HepG2 (cell line): ENCODE data around the gene CEACAM18. TPM values are rescaled to one million over a fixed set of nuclear protein-coding genes. Genes with fewer than 3 reads are reported as not detected.

ENCODE experiments used
- ATAC-seq: fragments of 200-7000 bp; cut with Tn5 transposase; 3 replicates; pipeline ENCODE4 v1.9.1; 2020; ENCODE audit warnings: mild to moderate bottlenecking, moderate library complexity
- BruUV-seq: library from RNA; stranded (reverse); fragments of 400-500 nt; replicated peaks from 2 replicates; lab custom pipeline; 2021; lab: Mats Ljungman, UMichigan
- CTCF ChIA-PET: fragments of 300-600 bp; formaldehyde crosslinking; extraction: SDS; loops from one replicate; lab custom pipeline; 2021; ENCODE audit warnings: low total read pairs, inconsistent platforms, low intra/inter-chr PET ratio; lab: Yijun Ruan, JAX
- POLR2A ChIA-PET: fragments of 350-600 bp; sonication (Branson Sonifier 250); formaldehyde crosslinking; loops from one replicate; lab custom pipeline; 2020; ENCODE audit warnings: antibody characterized with exemption, inconsistent platforms; lab: Yijun Ruan, JAX
- DNase-seq: peaks from one replicate; pipeline ENCODE4 v3.0.0-alpha.2; 2015; ENCODE audit warnings: low spot score
- FAIRE-seq: peaks from 3 replicates; lab custom pipeline; 2011; peaks lifted over from hg19 to GRCh38; lab: Jason Lieb, UNC
- H2AFZ ChIP-seq: one replicate; pipeline ENCODE4 v1.6.1; 2011; ENCODE audit warnings: low read length, inconsistent platforms
- H3K27ac ChIP-seq: fragments of 300-600 bp; 3 replicates; pipeline ENCODE4 v1.8.0; 2011; ENCODE audit warnings: mixed run types, mild to moderate bottlenecking, mixed read lengths, low read length, inconsistent platforms; ENCODE audit not compliant: insufficient read depth; ENCODE audit errors: extremely low read length
- H3K27me3 ChIP-seq, 2 experiments: fragments of 200-600 bp in 1 of 2; 2 replicates in 1 of 2; 3 replicates in 1 of 2; pipeline versions ENCODE4 v1.6.0 to v1.8.0; 2011; ENCODE audit warnings: low read length in 2 of 2, mild to moderate bottlenecking in 2 of 2, moderate library complexity in 2 of 2, inconsistent platforms in 1 of 2; ENCODE audit not compliant: insufficient read depth in 2 of 2, control insufficient read depth in 1 of 2
- H3K36me3 ChIP-seq, 2 experiments: fragments of 200-600 bp in 1 of 2; replicated peaks in 1 of 2; 2 replicates in 1 of 2; 3 replicates in 1 of 2; pipeline versions ENCODE4 v1.5.1 to v1.8.0; 2011; ENCODE audit warnings: low read length in 2 of 2, inconsistent platforms in 1 of 2; ENCODE audit not compliant: insufficient read depth in 2 of 2, control insufficient read depth in 1 of 2
- H3K4me1 ChIP-seq: 2 replicates; pipeline ENCODE4 v1.5.1; 2012; ENCODE audit warnings: low read length, inconsistent platforms; ENCODE audit not compliant: insufficient read depth
- H3K4me2 ChIP-seq: 2 replicates; pipeline ENCODE4 v1.6.0; 2011; ENCODE audit warnings: low read depth, low read length, inconsistent platforms
- H3K4me3 ChIP-seq, 3 experiments: fragments of 200-600 bp in 1 of 3; sonication (generic), shearing (Covaris generic) in 1 of 3; replicated peaks in 1 of 3; 2 replicates each; pipeline ENCODE4 v1.5.1; 2011 to 2016; ENCODE audit warnings: low read length in 3 of 3, inconsistent platforms in 2 of 3, low read depth in 2 of 3, mild to moderate bottlenecking in 2 of 3, control low read depth in 1 of 3, mixed read lengths in 1 of 3; ENCODE audit not compliant: insufficient read depth in 1 of 3
- H3K79me2 ChIP-seq: one replicate; pipeline ENCODE4 v1.6.1; 2011; ENCODE audit warnings: low read length, inconsistent platforms; ENCODE audit not compliant: insufficient read depth
- H3K9ac ChIP-seq: 2 replicates; pipeline ENCODE4 v1.6.0; 2011; ENCODE audit warnings: mild to moderate bottlenecking, low read depth, low read length, inconsistent platforms; ENCODE audit not compliant: insufficient read depth
- H3K9me3 ChIP-seq: 2 replicates; pipeline ENCODE4 v1.5.1; 2012; ENCODE audit warnings: mild to moderate bottlenecking, low read length
- H4K20me1 ChIP-seq: 2 replicates; pipeline ENCODE4 v1.6.0; 2011; ENCODE audit warnings: inconsistent platforms, mild to moderate bottlenecking, low read length, moderate library complexity; ENCODE audit not compliant: insufficient read depth
- FOXP1 ChIP-seq, 2 experiments: fragments of 450-650 bp in 1 of 2; IDR thresholded peaks; 2 replicates each; pipeline ENCODE4 v1.6.1; 2017 to 2018; ENCODE audit warnings: antibody characterized with exemption in 1 of 2
- RARG ChIP-seq: sonication (generic); formaldehyde crosslinking; IDR thresholded peaks from 2 replicates; pipeline ENCODE4 v1.4.0; 2020; ENCODE audit warnings: low read depth, mild to moderate bottlenecking, missing genetic modification reagents
- SOX13 ChIP-seq, 3 experiments: fragments of 450-650 bp in 1 of 3; sonication (generic) in 1 of 3; formaldehyde crosslinking in 1 of 3; IDR thresholded peaks in 2 of 3; conservative IDR thresholded peaks in 1 of 3; 2 replicates each; pipeline versions ENCODE4 v1.5.0 to v1.6.1; 2016 to 2020; ENCODE audit warnings: antibody characterized with exemption in 1 of 3, mild to moderate bottlenecking in 1 of 3, missing compliant biosample characterization in 1 of 3, missing genetic modification reagents in 1 of 3, moderate library complexity in 1 of 3
- STAT6 ChIP-seq: sonication (generic); formaldehyde crosslinking; IDR thresholded peaks from 2 replicates; pipeline ENCODE4 v1.4.0; 2020; ENCODE audit warnings: missing genetic modification reagents, mild to moderate bottlenecking, borderline replicate concordance
- ZNF629 ChIP-seq: sonication (generic); formaldehyde crosslinking; conservative IDR thresholded peaks from 2 replicates; pipeline ENCODE4 v1.5.0; 2020; ENCODE audit warnings: missing genetic modification reagents
- WGBS: methylation state at CpG from one replicate; pipeline ENCODE4 v1.1.6; 2017; ENCODE audit warnings: low lambda C conversion rate; 5-methylcytosine and 5-hydroxymethylcytosine counted together
- in situ Hi-C: cut with HindIII; loops from 2 replicates; pipeline ENCODE4 v1.10.0; 2017; ENCODE audit warnings: low pct_unique_long_range_greater_than_20kb; ENCODE audit not compliant: extremely low pct_ligation_motif_present
- intact Hi-C: fragments of 100-400 bp; cut with micrococcal nuclease; formaldehyde crosslinking; loops from one replicate; pipeline ENCODE4 v1.10.0; 2022; ENCODE audit not compliant: unreplicated experiment
- polyA plus RNA-seq, 8 experiments: library from polyadenylated mRNA; depleted of rRNA in 3 of 8; stranded (reverse) in 7 of 8; unstranded in 1 of 8; fragments of >200 nt; fragmentation: Illumina TruSeq in 4 of 8; extraction: Trizol in 4 of 8; gene quantifications; 2 replicates each; pipeline versions ENCODE4 v1.2.1 to v1.2.3, GENCODE V29; 2011 to 2016; ENCODE audit warnings: low read depth in 4 of 8, missing spikeins in 1 of 8, mixed read lengths in 1 of 8; ENCODE audit not compliant: insufficient read depth in 1 of 8
- total RNA-seq, 5 experiments: library from RNA; depleted of rRNA; stranded (reverse); fragments of >200 nt; fragmentation: Illumina TruSeq; extraction: Trizol; gene quantifications; 2 replicates each; pipeline ENCODE4 v1.2.3, GENCODE V29; 2016; ENCODE audit warnings: low read depth in 1 of 5

The CEACAM18 gene
- total and polyA plus RNA-seq, 2 of the 13 experiments (the other 11 are each of a cell fraction or from before 2014, with no cell fraction given): not detected

GRCh38 chr19:51467864-51468544 is 10.3 kb upstream of the CEACAM18 start:
- H3K79me2 ChIP-seq: no peaks in the 10 kb centered on the region
- no peaks in the 10 kb centered on the region for H3K9me3 ChIP-seq
- no peak overlapping the region for H3K4me3 ChIP-seq
- no TSS peak for BruUV-seq
- H4K20me1 ChIP-seq: no peaks in the 10 kb centered on the region
- ATAC-seq (no peak), DNase-seq (no peak), FAIRE-seq (no peak)
- in situ Hi-C loops: no loop called here
- H3K4me2 ChIP-seq: no peak overlapping the region
- peaks cover 0 to 3% of the 10 kb centered on the region in 2 experiments; a peak in 2 of 5 replicates for H3K27me3 ChIP-seq
- POLR2A ChIA-PET: no interaction called here
- no peak overlapping the region for H3K9ac ChIP-seq
- peaks cover under 1% of the 10 kb centered on the region; the same call in 1 of the 2 replicates for H3K4me1 ChIP-seq
- CTCF ChIA-PET: no interaction called here
- TF ChIP-seq ZNF629 (CRISPR knock-in tag) (no peak), RARG (CRISPR knock-in tag) (no peak), SOX13 (IDR thresholded peaks at IDR 0.05) (no peak), SOX13 (CRISPR knock-in tag; conservative IDR thresholded peaks at IDR 0.05 in 1 of 2, IDR thresholded peaks at IDR 0.05 in 1 of 2) (no peak), FOXP1 (IDR thresholded peaks at IDR 0.05) (no peak), FOXP1 (CRISPR knock-in tag; IDR thresholded peaks at IDR 0.05) (no peak)
- no peaks in the 10 kb centered on the region for H3K36me3 ChIP-seq
- H3K27ac ChIP-seq: no peak overlapping the region
- 3% methylated on average over 4 of the region's 4 CpGs for WGBS
- H2AFZ ChIP-seq: no peak overlapping the region
- intact Hi-C loops: no loop called here

DNA sequence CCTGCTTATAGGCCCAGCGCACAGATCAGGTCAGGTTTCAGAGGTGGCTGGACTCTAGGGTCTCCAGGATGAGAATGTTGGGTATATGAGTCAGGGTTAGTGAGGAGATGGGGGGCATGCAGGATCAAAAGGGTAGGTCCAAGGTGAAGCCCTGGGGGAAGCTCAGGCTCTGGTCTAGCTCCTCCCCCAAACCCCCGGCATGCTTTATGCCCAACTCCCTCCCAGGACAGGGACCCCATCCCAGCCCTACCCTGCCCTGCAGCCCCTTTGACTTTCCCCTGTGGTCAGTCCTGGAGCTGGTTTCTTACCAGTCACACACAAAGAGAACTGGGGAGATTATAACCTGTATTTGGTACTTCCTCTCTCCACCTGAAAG is 9.8 kb upstream of the CEACAM18 start:
- H3K27ac ChIP-seq: no peak overlapping the region
- no TSS peak for BruUV-seq
- no peak for FAIRE-seq
- intact Hi-C loops: no loop called here
- H3K79me2 ChIP-seq: no peaks in the 10 kb centered on the region
- ATAC-seq: no peak
- POLR2A ChIA-PET: no interaction called here
- no peaks in the 10 kb centered on the region for H3K27me3 ChIP-seq
- no peak overlapping the region for H3K9ac ChIP-seq
- H3K4me3 ChIP-seq: no peak overlapping the region
- CTCF ChIA-PET: no interaction called here
- WGBS: 0% methylated on average over 1 of the region's 2 CpGs
- H3K4me2 ChIP-seq: no peak overlapping the region
- H3K4me1 ChIP-seq: peaks cover 6% of the 10 kb centered on the region
- no peaks in the 10 kb centered on the region for H3K9me3 ChIP-seq
- H4K20me1 ChIP-seq: no peaks in the 10 kb centered on the region
- in situ Hi-C loops: no loop called here
- no peak for TF ChIP-seq STAT6 (CRISPR knock-in tag)
- TF ChIP-seq, all 625 proteins: peak for 0
- DNase-seq: no peak
- Histone ChIP-seq H3K36me3 (no peaks in the 10 kb centered on the region), H2AFZ (no peak overlapping the region)
